LoVo (cell line): Measurements from ENCODE around the gene RHOV.

Experiments
- DNase-seq: peaks from one replicate; pipeline ENCODE4 v3.0.0-alpha.2; 2016; ENCODE audit warnings: low spot score

Gene RHOV

GRCh38 chr15:40845036-40845435 lies 29.0 kb downstream of the RHOV start:
- no peak for DNase-seq

GRCh38 chr15:40844696-40845030 lies 29.4 kb downstream of the RHOV start:
- no peak for DNase-seq

DNA sequence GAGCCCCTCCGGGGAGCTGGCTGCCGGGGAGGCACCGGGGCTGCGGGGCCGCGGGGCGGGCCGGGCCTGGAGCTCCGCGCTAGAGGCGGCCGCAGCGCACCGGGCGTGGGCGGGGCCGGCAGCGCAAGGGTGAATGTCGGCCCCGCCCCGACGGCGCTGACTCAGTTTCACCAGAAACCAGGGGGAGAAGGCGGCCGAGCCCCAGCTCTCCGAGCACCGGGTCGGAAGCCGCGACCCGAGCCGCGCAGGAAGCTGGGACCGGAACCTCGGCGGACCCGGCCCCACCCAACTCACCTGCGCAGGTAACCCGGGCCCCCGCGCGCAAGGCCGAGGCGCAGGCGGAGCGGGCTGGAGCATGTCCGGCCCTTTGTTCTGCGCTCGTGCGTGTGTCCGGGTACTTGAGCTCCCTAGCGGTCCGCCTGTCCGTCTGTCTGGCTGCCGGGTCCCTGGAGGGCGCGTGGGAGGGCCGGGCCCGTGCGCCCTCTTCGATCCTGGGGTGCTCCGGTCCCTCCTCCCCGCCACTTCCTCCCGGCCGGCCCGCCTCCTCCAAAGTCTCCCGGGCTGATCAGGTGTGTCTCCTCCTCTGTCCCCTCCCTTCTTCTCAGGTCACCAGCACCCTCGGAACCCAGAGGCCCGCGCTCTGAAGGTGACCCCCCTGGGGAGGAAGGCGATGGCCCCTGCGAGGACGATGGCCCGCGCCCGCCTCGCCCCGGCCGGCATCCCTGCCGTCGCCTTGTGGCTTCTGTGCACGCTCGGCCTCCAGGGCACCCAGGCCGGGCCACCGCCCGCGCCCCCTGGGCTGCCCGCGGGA lies 29.9 kb downstream of the RHOV start, which contains the start of gene SPINT1:
Gene SPINT1 (plus strand): TSS at position 164 of the 811 bp plus-strand sequence. CDS start 507 bp downstream, at position 671.
- DNase-seq = peak; percentile 78

DNA sequence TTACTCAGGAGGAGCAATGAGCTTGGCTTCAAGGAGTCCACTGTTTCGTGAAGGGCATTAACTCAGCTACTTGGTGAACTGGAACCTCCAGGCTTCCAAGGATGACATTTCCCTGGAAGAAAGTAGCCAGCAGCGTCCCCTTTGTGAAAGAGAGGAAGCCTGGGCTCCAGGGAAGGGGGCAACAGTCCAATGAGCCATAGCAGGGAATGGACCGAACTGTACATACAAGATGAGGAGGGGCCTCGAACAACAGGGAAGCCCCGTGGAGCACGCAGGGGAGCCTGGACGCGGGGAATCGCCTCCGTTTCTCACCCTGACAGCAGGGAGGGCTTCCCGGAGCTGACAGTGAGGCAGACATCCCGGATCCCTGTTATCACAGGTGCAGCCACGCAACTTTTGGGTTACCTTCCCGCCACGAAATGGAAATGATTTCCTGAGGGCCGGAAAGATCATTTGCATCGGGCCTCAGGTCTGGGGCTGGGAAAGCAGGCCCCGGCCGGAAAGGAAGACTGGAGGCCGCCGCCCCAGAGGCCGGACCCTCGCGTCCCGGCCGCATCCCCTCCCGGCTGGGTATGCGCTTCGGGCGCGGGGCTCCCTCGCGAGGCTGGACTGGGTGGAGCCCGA lies 30.7 kb downstream of the RHOV start:
- DNase-seq = no peak

DNA sequence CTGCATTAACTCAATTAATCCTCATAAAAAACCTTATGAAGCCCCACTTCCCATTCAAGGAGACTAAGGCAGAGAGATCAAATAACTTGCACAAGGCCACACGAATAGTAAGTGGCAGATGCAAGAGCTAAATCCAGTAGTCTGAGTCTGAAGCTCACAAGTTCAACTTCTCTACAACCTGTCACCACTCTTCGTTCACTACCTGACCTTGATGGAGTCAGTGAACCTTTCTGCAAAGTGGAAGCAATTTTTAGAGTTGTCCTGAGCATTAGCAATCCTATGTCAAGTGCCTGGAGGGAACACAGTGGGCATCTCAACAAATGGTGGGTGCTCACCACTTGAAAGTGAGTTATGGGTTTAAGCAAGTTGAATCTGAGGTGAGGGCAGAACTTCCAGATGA lies 32.3 kb downstream of the RHOV start:
- no peak for DNase-seq

GRCh38 chr15:40838756-40839155 lies 35.3 kb downstream of the RHOV start:
- DNase-seq = no peak

GRCh38 chr15:40836020-40836419 lies 38.0 kb downstream of the RHOV start:
- no peak for DNase-seq

- no peak for DNase-seq
Measured at GRCh38 chr15:40832903-40833302, 41.1 kb downstream of the RHOV start.

DNA sequence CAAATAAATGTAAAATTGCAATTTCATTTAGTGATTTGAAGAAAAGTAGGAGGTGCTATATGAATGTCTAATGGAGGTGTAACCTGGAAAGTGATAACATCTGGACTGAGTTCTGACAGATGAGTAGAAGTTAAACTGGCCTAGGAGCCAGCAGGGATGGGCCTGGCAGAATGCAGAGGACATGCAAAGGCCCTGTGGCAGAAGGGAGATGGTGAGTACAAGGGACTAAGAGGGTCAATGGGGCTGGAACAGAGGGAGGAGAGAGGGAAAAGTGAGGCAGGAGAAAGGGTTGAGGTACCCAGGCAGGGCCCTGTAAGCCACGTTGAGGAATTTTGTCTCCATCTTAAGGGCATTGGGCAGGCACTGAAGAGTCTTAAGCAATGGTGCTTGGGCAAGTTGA lies 42.2 kb downstream of the RHOV start:
- no peak for DNase-seq

DNA sequence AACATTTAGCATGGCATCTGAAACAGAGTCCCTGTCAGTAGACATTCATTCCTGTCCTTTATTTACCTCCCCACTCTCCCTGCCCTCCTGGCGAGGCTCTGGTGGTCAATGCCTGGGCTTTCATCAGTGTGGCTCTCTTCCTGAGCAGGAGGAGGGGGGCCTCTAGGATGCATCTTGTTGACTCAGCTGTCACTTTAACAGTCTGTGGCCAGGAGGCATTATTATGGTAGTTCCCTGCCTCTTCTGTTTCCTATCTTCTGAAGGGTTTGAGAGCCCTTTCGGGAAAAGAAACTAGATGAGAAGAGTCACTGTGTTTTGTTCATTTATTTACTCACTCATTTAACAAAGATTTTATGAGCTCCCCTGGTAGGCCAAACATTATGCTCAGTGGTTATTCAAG lies 43.1 kb downstream of the RHOV start:
- no peak for DNase-seq

DNA sequence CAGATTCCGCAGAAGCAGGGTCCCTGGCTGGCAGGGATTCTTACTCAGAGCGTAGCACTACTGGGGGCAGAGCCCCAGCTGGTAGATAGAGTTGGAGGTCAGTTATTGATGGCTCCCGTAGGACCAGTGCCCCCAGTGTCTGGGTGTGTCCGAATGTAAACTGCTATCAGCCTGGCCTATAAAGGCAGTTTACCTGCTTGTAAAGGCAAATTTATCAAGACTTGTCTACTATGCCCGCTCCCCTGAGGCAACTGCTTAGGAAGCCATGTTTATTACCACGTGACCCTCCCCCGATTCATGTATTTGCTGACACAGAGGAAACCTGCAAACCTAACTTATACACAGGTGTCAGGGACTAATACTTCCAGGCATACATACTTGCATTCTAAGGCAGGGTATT lies 44.9 kb downstream of the RHOV start:
- no peak for DNase-seq

GRCh38 chr15:40828447-40829036 lies 45.5 kb downstream of the RHOV start, which contains the start of gene PPP1R14D:
TSS of gene PPP1R14D (minus strand) at chr15:40828708. CDS start at chr15:40828641, 67 bp downstream.
- DNase-seq = no peak

DNA sequence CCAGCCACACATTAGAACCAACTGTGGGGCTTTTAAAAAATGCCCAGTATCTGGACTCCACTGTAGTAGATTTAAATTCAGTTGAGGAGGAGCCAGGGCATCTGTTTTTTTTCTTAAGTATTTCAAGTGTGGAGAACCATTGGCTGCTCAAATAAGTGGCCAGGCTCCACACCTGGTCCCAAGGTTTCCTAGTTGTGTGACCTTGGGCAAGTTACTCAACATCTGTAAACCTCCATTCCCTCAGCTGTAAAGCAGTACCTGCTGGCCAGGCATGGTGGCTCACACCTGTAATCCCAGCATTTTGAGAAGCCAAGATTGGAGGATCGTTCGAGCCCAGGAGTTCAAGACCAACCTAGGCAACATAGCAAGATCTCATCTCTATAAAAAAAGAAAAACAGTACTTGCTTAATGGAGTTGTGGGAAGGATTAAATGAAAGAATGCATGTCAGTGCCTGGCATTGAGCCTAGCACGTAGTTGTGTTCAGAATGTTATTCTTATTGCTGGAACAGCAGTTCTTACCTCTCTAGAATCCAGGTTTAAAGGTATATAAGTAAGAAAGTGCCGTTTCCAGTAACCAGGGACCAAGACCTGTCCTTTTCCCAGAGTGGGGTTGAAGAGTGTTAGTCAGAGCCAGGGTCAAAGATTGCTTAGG lies 47.5 kb downstream of the RHOV start:
- no peak for DNase-seq

DNA sequence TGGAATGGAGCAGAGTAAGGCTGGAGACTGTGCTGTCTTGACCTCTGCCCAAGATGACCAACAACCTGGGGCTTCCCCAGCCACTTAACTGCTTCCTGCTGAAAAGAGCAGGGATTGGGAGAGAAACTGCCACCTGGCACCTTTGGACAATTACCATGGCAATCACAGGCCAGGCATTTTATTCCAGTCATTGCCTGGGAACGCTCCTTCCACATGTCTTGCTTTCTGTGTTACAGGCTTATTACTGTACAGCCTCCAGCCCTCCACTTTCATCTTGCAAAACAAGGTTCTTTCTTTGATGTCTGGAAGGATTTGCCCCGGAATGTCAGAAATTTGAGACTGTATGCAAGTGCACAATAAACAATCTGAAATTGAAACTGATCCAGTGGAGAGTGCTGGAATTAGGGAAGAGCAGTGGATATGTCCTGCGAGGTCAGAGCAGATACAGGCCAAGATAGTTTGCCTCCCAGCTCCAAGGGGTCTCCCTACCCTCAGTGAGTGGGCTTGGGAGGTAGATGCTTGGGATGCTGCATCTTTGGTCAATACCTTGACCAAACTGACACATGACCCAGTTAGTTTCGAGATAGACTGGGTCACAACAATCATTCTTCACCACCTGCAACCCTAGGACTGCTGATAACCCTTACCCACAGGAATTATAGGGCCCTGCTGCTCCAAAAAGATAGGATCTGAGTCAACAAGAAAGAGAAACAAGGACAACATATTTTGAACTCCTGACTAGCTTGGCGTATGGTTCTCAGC lies 48.2 kb downstream of the RHOV start:
- peak; percentile 46 for DNase-seq

GRCh38 chr15:40823572-40824343 lies 50.3 kb downstream of the RHOV start:
- DNase-seq = no peak
